Lower leg skin (tissue), 3 donors: ENCODE data around the gene IER5.

Experiments used
- CTCF ChIP-seq, 3 donors: fragments of 450-650 bp; IDR thresholded peaks; one replicate each; pipeline ENCODE4 v1.5.1; 2016; ENCODE audit warnings: antibody characterized with exemption in 3 of 3, mild to moderate bottlenecking in 3 of 3, moderate library complexity in 2 of 3
- POLR2A ChIP-seq, 2 donors: fragments of 450-650 bp; IDR thresholded peaks; one replicate each; pipeline ENCODE4 v1.6.1; 2016 to 2017; ENCODE audit warnings: antibody characterized with exemption in 2 of 2, mild to moderate bottlenecking in 1 of 2, moderate library complexity in 1 of 2

- TF ChIP-seq POLR2A (IDR thresholded peaks at IDR 0.05): no peak
- TF ChIP-seq CTCF (IDR thresholded peaks at IDR 0.05): no peak
These were observed 7.3 kb downstream of the IER5 start for GRCh38 chr1:181095763-181096184.
